CD4-positive, alpha-beta T cell (primary cell): ENCODE results near the gene MSI2. TPM values are rescaled to one million over a fixed set of nuclear protein-coding genes. Genes with fewer than 3 reads are reported as not detected.

Source experiments
- ATAC-seq: fragments of 200-7000 bp; cut with Tn5 transposase; one replicate; pipeline ENCODE4 v1.10.0; 2022; ENCODE audit warnings: mild to moderate bottlenecking; ENCODE audit not compliant: poor library complexity
- CTCF ChIA-PET: fragments of 350-600 bp; sonication (Branson Sonifier 250); formaldehyde crosslinking; loops from one replicate; lab custom pipeline; 2021; ENCODE audit warnings: antibody characterized with exemption, inconsistent platforms; lab: Charles Lee
- POLR2A ChIA-PET: fragments of 350-600 bp; sonication (Branson Sonifier 250); formaldehyde crosslinking; loops from one replicate; lab custom pipeline; 2021; ENCODE audit warnings: antibody characterized with exemption, inconsistent platforms; lab: Charles Lee
- DNase-seq, 14 experiments: peaks; one replicate each; pipeline ENCODE4 v3.0.0-alpha.2; 2013 to 2020; ENCODE audit warnings: mixed read lengths in 2 of 14
- H3K27ac ChIP-seq, 2 donors: one replicate each; pipeline versions ENCODE4 v1.5.1 to v1.7.0; 2013; ENCODE audit warnings: low read length in 2 of 2, low read depth in 1 of 2, mild to moderate bottlenecking in 1 of 2
- H3K27me3 ChIP-seq, 2 experiments: 1 replicate in 1 of 2; 2 replicates in 1 of 2; pipeline versions ENCODE4 v1.6.1 to v1.7.0; 2013; ENCODE audit warnings: low read length in 2 of 2, control low read depth in 1 of 2, mild to moderate bottlenecking in 1 of 2, moderate library complexity in 1 of 2; ENCODE audit not compliant: insufficient read depth in 2 of 2, control insufficient read depth in 1 of 2
- H3K36me3 ChIP-seq: one replicate; pipeline ENCODE4 v1.6.1; 2013; ENCODE audit warnings: low read length, control low read depth; ENCODE audit not compliant: insufficient read depth
- H3K4me1 ChIP-seq: one replicate; pipeline ENCODE4 v1.6.1; 2013; ENCODE audit warnings: low read length, control low read depth; ENCODE audit not compliant: insufficient read depth
- H3K4me3 ChIP-seq: one replicate; pipeline ENCODE4 v1.5.1; 2013; ENCODE audit warnings: mild to moderate bottlenecking, low read length, moderate library complexity
- H3K9me3 ChIP-seq, 2 experiments: 1 replicate in 1 of 2; 2 replicates in 1 of 2; pipeline versions ENCODE4 v1.6.1 to v1.7.0; 2013; ENCODE audit warnings: low read length in 2 of 2, mild to moderate bottlenecking in 2 of 2, control low read depth in 1 of 2, moderate library complexity in 1 of 2; ENCODE audit not compliant: control insufficient read depth in 1 of 2, insufficient read depth in 1 of 2
- H3K27ac Mint-ChIP-seq: one replicate; pipeline ENCODE4 v1.8.0; 2020; ENCODE audit warnings: mixed read lengths
- H3K27me3 Mint-ChIP-seq: one replicate; pipeline ENCODE4 v1.8.0; 2021; ENCODE audit warnings: mixed read lengths
- H3K36me3 Mint-ChIP-seq: one replicate; pipeline ENCODE4 v1.8.0; 2021; ENCODE audit warnings: low read depth, mixed read lengths
- H3K4me1 Mint-ChIP-seq: one replicate; pipeline ENCODE4 v1.8.0; 2021; ENCODE audit warnings: low read depth, mixed read lengths
- H3K4me3 Mint-ChIP-seq: one replicate; pipeline ENCODE4 v1.8.0; 2020; ENCODE audit warnings: mild to moderate bottlenecking, mixed read lengths
- H3K9me3 Mint-ChIP-seq: one replicate; pipeline ENCODE4 v1.8.0; 2020; ENCODE audit warnings: mixed read lengths
- CTCF ChIP-seq: fragments of 200-600 bp; IDR thresholded peaks from one replicate; pipeline ENCODE4 v1.8.0; 2022; ENCODE audit warnings: antibody characterized with exemption, mild to moderate bottlenecking
- intact Hi-C, 2 experiments: fragments of 100-400 bp; cut with DNase I in 1 of 2; cut with micrococcal nuclease in 1 of 2; formaldehyde crosslinking; loops; one replicate each; pipeline versions ENCODE4 v1.15.1 to v1.9.0; 2023 to 2025; cut with DNase I, micrococcal nuclease
- total RNA-seq, 174 experiments: library from RNA in 2 of 174; stranded (reverse) in 2 of 174; gene quantifications; one replicate each; pipeline ENCODE4 v1.2.3 and lab custom pipeline; 2021 to 2026

MSI2 gene
- total RNA-seq, 2 experiments from 2014 or later = 129 to 132 TPM

GRCh38 chr17:57375040-57375769, 118.9 kb downstream of the MSI2 start:
- ATAC-seq = no peak
- Mint-ChIP-seq H3K27me3 (no peaks in the 10 kb centered on the region), H3K36me3 (peaks cover 30% of the 10 kb centered on the region), H3K9me3 (no peaks in the 10 kb centered on the region), H3K27ac (no peak overlapping the region), H3K4me1 (peaks cover 34% of the 10 kb centered on the region), H3K4me3 (no peak overlapping the region)
- Histone ChIP-seq H3K4me1 (peaks cover 4% of the 10 kb centered on the region), H3K27ac (no peak overlapping the region), H3K4me3 (no peak overlapping the region), H3K9me3 (peaks cover 0 to 9% of the 10 kb centered on the region in 2 experiments), H3K27me3 (no peaks in the 10 kb centered on the region), H3K36me3 (no peaks in the 10 kb centered on the region)
- no peak for TF ChIP-seq CTCF
- intact Hi-C loops = no loop called here
- ChIA-PET CTCF (no interaction called here), POLR2A (no interaction called here)
- DNase-seq = no peak

GRCh38 chr17:57375770-57376225, 119.5 kb downstream of the MSI2 start:
- H3K27ac ChIP-seq = no peak overlapping the region
- Mint-ChIP-seq H3K27ac (no peak overlapping the region), H3K27me3 (no peaks in the 10 kb centered on the region), H3K36me3 (peaks cover 30% of the 10 kb centered on the region), H3K4me1 (peaks cover 30% of the 10 kb centered on the region), H3K9me3 (no peaks in the 10 kb centered on the region), H3K4me3 (no peak overlapping the region)
- H3K36me3 ChIP-seq = no peaks in the 10 kb centered on the region
- intact Hi-C loops = no loop called here
- TF ChIP-seq CTCF = no peak
- ATAC-seq = no peak
- peaks cover 0 to 10% of the 10 kb centered on the region in 2 experiments for H3K9me3 ChIP-seq
- DNase-seq = no peak
- no peak overlapping the region for H3K4me3 ChIP-seq
- ChIA-PET POLR2A (no interaction called here), CTCF (no interaction called here)
- H3K4me1 ChIP-seq = peaks cover 4% of the 10 kb centered on the region
- no peaks in the 10 kb centered on the region for H3K27me3 ChIP-seq

GRCh38 chr17:57377094-57377493, 120.8 kb downstream of the MSI2 start:
- Mint-ChIP-seq H3K9me3 (no peaks in the 10 kb centered on the region), H3K36me3 (peaks cover 27% of the 10 kb centered on the region), H3K4me1 (peaks cover 30% of the 10 kb centered on the region), H3K27ac (no peak overlapping the region), H3K4me3 (no peak overlapping the region), H3K27me3 (no peaks in the 10 kb centered on the region)
- H3K27ac ChIP-seq = no peak overlapping the region
- intact Hi-C loops = no loop called here
- H3K4me1 ChIP-seq = peaks cover 4% of the 10 kb centered on the region
- TF ChIP-seq CTCF = no peak
- ATAC-seq (no peak), DNase-seq (no peak)
- POLR2A ChIA-PET = no interaction called here
- H3K36me3 ChIP-seq = no peaks in the 10 kb centered on the region
- peaks cover 0 to 10% of the 10 kb centered on the region in 2 experiments for H3K9me3 ChIP-seq
- no peak overlapping the region for H3K4me3 ChIP-seq
- no peaks in the 10 kb centered on the region for H3K27me3 ChIP-seq
- CTCF ChIA-PET = interaction anchor here (0.5 kb wide), 1 partner anchor 20 kb away, joined by 3 read pairs; no protein-coding TSS in a partner anchor
